Esophagus squamous epithelium (tissue), 4 donors: ENCODE results near the gene GNB1L.

Experiments used
- CTCF ChIP-seq, 6 experiments: fragments of 450-650 bp in 4 of 6; fragments of 200-600 bp in 2 of 6; sonication (generic) in 2 of 6; IDR thresholded peaks; one replicate each; pipeline ENCODE4 v1.5.1; 2016 to 2019; ENCODE audit warnings: antibody characterized with exemption in 6 of 6, mild to moderate bottlenecking in 4 of 6, moderate library complexity in 4 of 6
- POLR2A ChIP-seq, 4 donors: fragments of 450-650 bp; IDR thresholded peaks; one replicate each; pipeline ENCODE4 v1.6.1; 2017; ENCODE audit warnings: antibody characterized with exemption in 4 of 4, mild to moderate bottlenecking in 4 of 4, moderate library complexity in 3 of 4

GRCh38 chr22:19859861-19860510 is 5.3 kb upstream of the GNB1L start:
- TF ChIP-seq POLR2A (IDR thresholded peaks at IDR 0.05), result no peak
- no peak for TF ChIP-seq CTCF (IDR thresholded peaks at IDR 0.05)
